IMR-90 (cell line): ENCODE data around the gene ANXA1. TPM values are rescaled to one million over a fixed set of nuclear protein-coding genes. Genes with fewer than 3 reads are reported as not detected.

Experiments used
- ATAC-seq: fragments of 200-7000 bp; cut with Tn5 transposase; 2 replicates; pipeline ENCODE4 v1.9.1; 2020; ENCODE audit warnings: low read depth, mild to moderate bottlenecking, moderate library complexity
- BruUV-seq: library from RNA; stranded (reverse); fragments of 400-500 nt; replicated peaks from 2 replicates; lab custom pipeline; 2021; lab: Mats Ljungman, UMichigan
- CTCF ChIA-PET: fragments of 300-600 bp; formaldehyde crosslinking; extraction: SDS; loops from one replicate; lab custom pipeline; 2021; ENCODE audit warnings: antibody characterized with exemption; lab: Yijun Ruan, JAX
- POLR2A ChIA-PET: fragments of 300-600 bp; sonication (Branson Sonifier 250); formaldehyde crosslinking; loops from one replicate; lab custom pipeline; 2022; ENCODE audit warnings: antibody characterized with exemption; ENCODE audit not compliant: unreplicated experiment; lab: Charles Lee
- DNase-seq: peaks from one replicate; pipeline ENCODE4 v3.0.0; 2013
- H2AFZ ChIP-seq: replicated peaks from 2 replicates; pipeline ENCODE3; 2013; ENCODE audit warnings: low read length, mild to moderate bottlenecking; ENCODE audit not compliant: poor library complexity
- H2AK5ac ChIP-seq: 2 replicates; pipeline ENCODE4 v1.6.1; 2013; ENCODE audit warnings: low read depth, low read length, inconsistent platforms
- H2AK9ac ChIP-seq: replicated peaks from 2 replicates; pipeline ENCODE3; 2013; ENCODE audit warnings: mild to moderate bottlenecking, low read depth, low read length, moderate library complexity; ENCODE audit not compliant: poor library complexity
- H2BK120ac ChIP-seq: 2 replicates; pipeline ENCODE4 v1.6.1; 2013; ENCODE audit warnings: low read depth, low read length, inconsistent platforms
- H2BK15ac ChIP-seq: 3 replicates; pipeline ENCODE4 v1.6.1; 2013; ENCODE audit warnings: low read depth, low read length, inconsistent platforms
- H2BK20ac ChIP-seq: 2 replicates; pipeline ENCODE4 v1.6.1; 2013; ENCODE audit warnings: low read depth, mild to moderate bottlenecking, inconsistent platforms, low read length, moderate library complexity
- H2BK5ac ChIP-seq: 2 replicates; pipeline ENCODE4 v1.6.1; 2013; ENCODE audit warnings: mild to moderate bottlenecking, low read depth, low read length, inconsistent platforms; ENCODE audit not compliant: poor library complexity, severe bottlenecking
- H3K14ac ChIP-seq: replicated peaks from 2 replicates; pipeline ENCODE4 v1.6.1; 2013; ENCODE audit warnings: low read depth, low read length, inconsistent platforms
- H3K18ac ChIP-seq: 2 replicates; pipeline ENCODE4 v1.6.1; 2013; ENCODE audit warnings: low read depth, low read length, control low read depth
- H3K23ac ChIP-seq: 2 replicates; pipeline ENCODE4 v1.6.1; 2013; ENCODE audit warnings: low read depth, low read length, inconsistent platforms
- H3K27ac ChIP-seq: 2 replicates; pipeline ENCODE4 v1.5.1; 2013; ENCODE audit warnings: mild to moderate bottlenecking, control low read depth, low read length; ENCODE audit not compliant: insufficient read depth
- H3K27me3 ChIP-seq: 2 replicates; pipeline ENCODE4 v1.6.1; 2013; ENCODE audit warnings: low read length; ENCODE audit not compliant: control insufficient read depth, insufficient read depth
- H3K36me3 ChIP-seq: 2 replicates; pipeline ENCODE4 v1.6.1; 2013; ENCODE audit warnings: low read length, mixed read lengths; ENCODE audit not compliant: control insufficient read depth, insufficient read depth
- H3K4ac ChIP-seq: 2 replicates; pipeline ENCODE4 v1.6.1; 2013; ENCODE audit warnings: low read depth, low read length, inconsistent platforms
- H3K4me1 ChIP-seq: 2 replicates; pipeline ENCODE4 v1.6.1; 2013; ENCODE audit warnings: low read length, mixed read lengths; ENCODE audit not compliant: control insufficient read depth, insufficient read depth
- H3K4me2 ChIP-seq: 2 replicates; pipeline ENCODE4 v1.6.1; 2013; ENCODE audit warnings: low read depth, mild to moderate bottlenecking, control low read depth, low read length, moderate library complexity
- H3K4me3 ChIP-seq: 2 replicates; pipeline ENCODE4 v1.5.1; 2013; ENCODE audit warnings: low read depth, mild to moderate bottlenecking, control low read depth, low read length, moderate library complexity; ENCODE audit not compliant: insufficient read depth
- H3K56ac ChIP-seq: 2 replicates; pipeline ENCODE4 v1.6.1; 2013; ENCODE audit warnings: low read length, inconsistent platforms; ENCODE audit not compliant: insufficient read depth; ENCODE audit errors: extremely low read depth
- H3K79me1 ChIP-seq, 2 experiments: 2 replicates each; pipeline ENCODE4 v1.6.1; 2013; ENCODE audit warnings: low read length in 2 of 2, inconsistent platforms in 1 of 2, low read depth in 1 of 2
- H3K9ac ChIP-seq: 2 replicates; pipeline ENCODE4 v1.6.1; 2013; ENCODE audit warnings: low read depth, low read length, control low read depth
- H3K9me1 ChIP-seq: 2 replicates; pipeline ENCODE4 v1.6.1; 2013; ENCODE audit warnings: low read length, inconsistent platforms; ENCODE audit not compliant: insufficient read depth
- H3K9me3 ChIP-seq: 2 replicates; pipeline ENCODE4 v1.6.1; 2013; ENCODE audit warnings: low read length; ENCODE audit not compliant: control insufficient read depth, insufficient read depth
- H4K20me1 ChIP-seq: 2 replicates; pipeline ENCODE4 v1.6.1; 2013; ENCODE audit warnings: low read length, inconsistent platforms; ENCODE audit not compliant: insufficient read depth
- H4K5ac ChIP-seq: 2 replicates; pipeline ENCODE4 v1.6.1; 2013; ENCODE audit warnings: mild to moderate bottlenecking, low read depth, low read length, control low read depth
- H4K8ac ChIP-seq, 2 experiments: 2 replicates each; pipeline ENCODE4 v1.6.1; 2013; ENCODE audit warnings: low read depth in 2 of 2, low read length in 2 of 2, control low read depth in 1 of 2, inconsistent platforms in 1 of 2
- H4K91ac ChIP-seq: 2 replicates; pipeline ENCODE4 v1.6.1; 2013; ENCODE audit warnings: low read depth, low read length, inconsistent platforms; ENCODE audit not compliant: insufficient read depth
- CEBPB ChIP-seq: IDR thresholded peaks from 2 replicates; pipeline ENCODE4 v1.6.1; 2012; ENCODE audit warnings: low read depth, low read length, improper control_type of control experiment
- ELK1 ChIP-seq: fragments of 150-350 bp; IDR thresholded peaks from 2 replicates; pipeline ENCODE4 v1.6.1; 2016; ENCODE audit warnings: low read depth, mild to moderate bottlenecking, low read length, moderate library complexity, borderline replicate concordance
- FOS ChIP-seq: fragments of 150-350 bp; IDR thresholded peaks from 2 replicates; pipeline ENCODE4 v1.6.1; 2016; ENCODE audit warnings: low read depth, low read length
- MAFK ChIP-seq: IDR thresholded peaks from 2 replicates; pipeline ENCODE4 v1.6.1; 2012; ENCODE audit warnings: low read depth, low read length, improper control_type of control experiment
- MAZ ChIP-seq: IDR thresholded peaks from 2 replicates; pipeline ENCODE4 v1.6.1; 2012; ENCODE audit warnings: low read depth, mild to moderate bottlenecking, low read length, improper control_type of control experiment, moderate library complexity, borderline replicate concordance
- MXI1 ChIP-seq: IDR thresholded peaks from 2 replicates; pipeline ENCODE4 v1.6.1; 2012; ENCODE audit warnings: low read depth, mild to moderate bottlenecking, low read length, moderate library complexity, borderline replicate concordance
- NFE2L2 ChIP-seq: fragments of 150-350 bp; IDR thresholded peaks from 2 replicates; pipeline ENCODE4 v1.6.1; 2016; ENCODE audit warnings: low read depth, mild to moderate bottlenecking, low read length
- RAD21 ChIP-seq: IDR thresholded peaks from 2 replicates; pipeline ENCODE4 v1.6.1; 2012; ENCODE audit warnings: low read length, improper control_type of control experiment
- RCOR1 ChIP-seq: IDR thresholded peaks from 2 replicates; pipeline ENCODE4 v1.6.1; 2012; ENCODE audit warnings: mild to moderate bottlenecking, low read length, improper control_type of control experiment; ENCODE audit not compliant: insufficient replicate concordance
- SMC3 ChIP-seq: fragments of 150-350 bp; IDR thresholded peaks from 2 replicates; pipeline ENCODE4 v1.6.1; 2016; ENCODE audit warnings: low read depth, mild to moderate bottlenecking, antibody characterized with exemption, low read length, moderate library complexity
- WGBS, 2 experiments: methylation state at CpG; one replicate each; pipeline versions ENCODE4 v1.1.5 to v1.1.7; 2013; ENCODE audit warnings: missing lambda C conversion rate in 2 of 2; ENCODE audit not compliant: insufficient read length in 1 of 2; ENCODE audit errors: extremely low coverage in 2 of 2; 5-methylcytosine and 5-hydroxymethylcytosine counted together
- dilution Hi-C: fragments of 300-500 bp; cut with HindIII; formaldehyde crosslinking; loops from one replicate; pipeline ENCODE4 v1.14.3; 2018; ENCODE audit warnings: low sequenced_read_pairs; ENCODE audit not compliant: unreplicated experiment
- in situ Hi-C: fragments of 300-500 bp; cut with MboI; formaldehyde crosslinking; loops from 3 replicates; pipeline ENCODE4 v1.14.3; 2019; ENCODE audit warnings: low sequenced_read_pairs, inconsistent platforms, mixed read lengths
- intact Hi-C: fragments of 100-400 bp; cut with micrococcal nuclease; formaldehyde crosslinking; loops from 2 replicates; pipeline ENCODE4 v1.10.0; 2022
- polyA plus RNA-seq, 3 experiments: library from polyadenylated mRNA; depleted of rRNA; stranded (reverse); fragments of >200 nt; gene quantifications; 2 replicates each; pipeline ENCODE4 v1.2.3, GENCODE V29; 2012; ENCODE audit warnings: low replicate concordance in 1 of 3
- total RNA-seq: library from RNA; depleted of rRNA; stranded (reverse); fragments of >200 nt; gene quantifications from 2 replicates; pipeline ENCODE4 v1.2.3, GENCODE V29; 2012
- TF ChIP-seq, protein P1 (sequence below): conservative IDR thresholded peaks from 2 replicates; pipeline ENCODE4 v1.5.1; 2012; ENCODE audit warnings: mild to moderate bottlenecking, low read depth, low read length, improper control_type of control experiment
- TF ChIP-seq, protein P2 (sequence below): fragments of 150-350 bp; IDR thresholded peaks from 2 replicates; pipeline ENCODE4 v1.6.1; 2017; ENCODE audit warnings: mild to moderate bottlenecking, antibody characterized with exemption, low read length, low read depth

The ANXA1 gene
- total and polyA plus RNA-seq, 2 of the 4 experiments (the other 2 are of a cell fraction): 520 to 583 TPM

DNA sequence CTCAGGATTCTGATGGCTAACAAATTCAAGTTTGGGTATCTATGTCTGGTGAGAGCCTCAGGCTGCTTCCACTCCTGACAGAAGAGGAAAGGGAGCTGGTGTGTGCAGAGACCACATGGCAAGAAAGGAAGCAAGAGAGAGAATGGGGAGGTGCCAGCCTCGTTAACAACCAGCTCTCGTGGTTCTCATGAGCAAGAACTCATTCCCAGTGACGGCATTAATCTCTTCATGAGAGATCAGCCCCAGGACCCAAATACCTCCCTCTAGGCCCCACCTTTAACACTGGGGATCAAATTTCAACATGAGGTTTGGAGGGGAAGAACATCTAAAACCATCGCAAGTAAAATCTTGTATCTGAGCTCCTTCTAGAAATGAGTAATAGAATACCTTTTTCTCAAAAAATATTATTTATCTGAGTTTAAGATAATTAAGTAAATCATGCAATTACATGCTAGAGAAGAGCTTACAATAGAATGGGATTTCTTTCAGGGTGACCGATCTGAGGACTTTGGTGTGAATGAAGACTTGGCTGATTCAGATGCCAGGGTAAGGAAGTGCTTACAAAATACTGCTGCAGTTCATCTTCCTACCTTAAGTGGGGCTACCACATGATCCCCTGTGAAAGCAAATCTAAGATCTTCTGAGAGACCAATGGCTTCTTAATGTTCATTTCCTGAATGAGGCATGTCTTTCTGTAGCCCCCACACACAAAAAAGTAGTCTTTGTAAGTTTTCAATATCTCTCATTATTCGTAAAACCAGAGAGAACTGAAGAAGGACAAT lies 11.5 kb downstream of the ANXA1 start (continued):
- TF ChIP-seq, protein P1, sequence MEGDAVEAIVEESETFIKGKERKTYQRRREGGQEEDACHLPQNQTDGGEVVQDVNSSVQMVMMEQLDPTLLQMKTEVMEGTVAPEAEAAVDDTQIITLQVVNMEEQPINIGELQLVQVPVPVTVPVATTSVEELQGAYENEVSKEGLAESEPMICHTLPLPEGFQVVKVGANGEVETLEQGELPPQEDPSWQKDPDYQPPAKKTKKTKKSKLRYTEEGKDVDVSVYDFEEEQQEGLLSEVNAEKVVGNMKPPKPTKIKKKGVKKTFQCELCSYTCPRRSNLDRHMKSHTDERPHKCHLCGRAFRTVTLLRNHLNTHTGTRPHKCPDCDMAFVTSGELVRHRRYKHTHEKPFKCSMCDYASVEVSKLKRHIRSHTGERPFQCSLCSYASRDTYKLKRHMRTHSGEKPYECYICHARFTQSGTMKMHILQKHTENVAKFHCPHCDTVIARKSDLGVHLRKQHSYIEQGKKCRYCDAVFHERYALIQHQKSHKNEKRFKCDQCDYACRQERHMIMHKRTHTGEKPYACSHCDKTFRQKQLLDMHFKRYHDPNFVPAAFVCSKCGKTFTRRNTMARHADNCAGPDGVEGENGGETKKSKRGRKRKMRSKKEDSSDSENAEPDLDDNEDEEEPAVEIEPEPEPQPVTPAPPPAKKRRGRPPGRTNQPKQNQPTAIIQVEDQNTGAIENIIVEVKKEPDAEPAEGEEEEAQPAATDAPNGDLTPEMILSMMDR: no peak

GRCh38 chr9:73165911-73166310 lies 14.2 kb downstream of the ANXA1 start:
- no peak overlapping the region for H2BK5ac ChIP-seq
- no peak overlapping the region for H3K27ac ChIP-seq
- no peak overlapping the region for H3K4me2 ChIP-seq
- H3K23ac ChIP-seq: no peak overlapping the region
- H3K4me1 ChIP-seq: no peaks in the 10 kb centered on the region
- H3K18ac ChIP-seq: no peak overlapping the region
- no peak overlapping the region for H3K14ac ChIP-seq
- H3K36me3 ChIP-seq: peaks cover 35% of the 10 kb centered on the region
- intact Hi-C loops (no loop called here), in situ Hi-C loops (no loop called here), dilution Hi-C loops (no loop called here)
- no peak overlapping the region for H4K8ac ChIP-seq
- H2BK20ac ChIP-seq: no peak overlapping the region
- H3K9me1 ChIP-seq: no peaks in the 10 kb centered on the region
- no peak overlapping the region for H3K9ac ChIP-seq
- ChIA-PET POLR2A (interaction anchor here (0.7 kb wide), 1 partner anchor 56 kb away, joined by 5 read pairs; no protein-coding TSS in a partner anchor), CTCF (no interaction called here)
- H4K91ac ChIP-seq: no peak overlapping the region
- H3K9me3 ChIP-seq: no peaks in the 10 kb centered on the region
- ATAC-seq: no peak
- no peak overlapping the region for H4K5ac ChIP-seq
- H3K79me1 ChIP-seq: peaks cover 3 to 7% of the 10 kb centered on the region in 2 experiments; a peak in 2 of 4 replicates
- H2BK15ac ChIP-seq: no peak overlapping the region
- H2AK9ac ChIP-seq: no peak overlapping the region
- no peak overlapping the region for H2AK5ac ChIP-seq
- H3K56ac ChIP-seq: no peak overlapping the region
- H3K4ac ChIP-seq: no peak overlapping the region
- no peak overlapping the region for H2BK120ac ChIP-seq
- WGBS, 2 experiments: no CpG with 5 or more reads among the region's 2 CpGs
- H4K20me1 ChIP-seq: no peaks in the 10 kb centered on the region
- H2AFZ ChIP-seq: no peak overlapping the region
- H3K4me3 ChIP-seq: no peak overlapping the region
- DNase-seq: no peak
- BruUV-seq: no TSS peak
- no peaks in the 10 kb centered on the region for H3K27me3 ChIP-seq
- TF ChIP-seq RAD21 (no peak), CEBPB (no peak), ELK1 (no peak), MXI1 (no peak), RCOR1 (no peak), MAFK (no peak), SMC3 (no peak), NFE2L2 (no peak), FOS (no peak), MAZ (no peak)
- TF ChIP-seq, protein P2, sequence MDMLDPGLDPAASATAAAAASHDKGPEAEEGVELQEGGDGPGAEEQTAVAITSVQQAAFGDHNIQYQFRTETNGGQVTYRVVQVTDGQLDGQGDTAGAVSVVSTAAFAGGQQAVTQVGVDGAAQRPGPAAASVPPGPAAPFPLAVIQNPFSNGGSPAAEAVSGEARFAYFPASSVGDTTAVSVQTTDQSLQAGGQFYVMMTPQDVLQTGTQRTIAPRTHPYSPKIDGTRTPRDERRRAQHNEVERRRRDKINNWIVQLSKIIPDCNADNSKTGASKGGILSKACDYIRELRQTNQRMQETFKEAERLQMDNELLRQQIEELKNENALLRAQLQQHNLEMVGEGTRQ: no peak
